ENCODE measurements around the gene PXT1.

Gene PXT1

GRCh38 chr6:36361071-36361470 lies 81.6 kb downstream of the PXT1 start:
- TF ChIP-seq ZNF274 (IDR thresholded peaks at IDR 0.05; ENCODE audit: low read depth, low read length), result no peak
- no peak overlapping the region for H3K4me3 ChIP-seq (ENCODE audit: low read length)

GRCh38 chr6:36360241-36361054 lies 82.2 kb downstream of the PXT1 start:
- H3K4me3 ChIP-seq (ENCODE audit: low read length), result no peak overlapping the region
- no peak for TF ChIP-seq ZNF274 (IDR thresholded peaks at IDR 0.05; ENCODE audit: low read depth, low read length)

- TF ChIP-seq ZNF274 (IDR thresholded peaks at IDR 0.05; ENCODE audit: low read depth, low read length), result no peak
- no peak overlapping the region for H3K4me3 ChIP-seq (ENCODE audit: low read length)
Measured at GRCh38 chr6:36358226-36358915, 84.3 kb downstream of the PXT1 start.

- H3K4me3 ChIP-seq (ENCODE audit: low read length), result no peak overlapping the region
- TF ChIP-seq ZNF274 (IDR thresholded peaks at IDR 0.05; ENCODE audit: low read depth, low read length), result no peak
Measured at GRCh38 chr6:36357872-36358225, 84.8 kb downstream of the PXT1 start.

GRCh38 chr6:36355819-36356218 lies 86.8 kb downstream of the PXT1 start:
- no peak overlapping the region for H3K4me3 ChIP-seq (ENCODE audit: low read length)
- TF ChIP-seq ZNF274 (IDR thresholded peaks at IDR 0.05; ENCODE audit: low read depth, low read length), result no peak

GRCh38 chr6:36353411-36353915 lies 89.2 kb downstream of the PXT1 start:
- TF ChIP-seq ZNF274 (IDR thresholded peaks at IDR 0.05; ENCODE audit: low read depth, low read length), result no peak

GRCh38 chr6:36352477-36353157 lies 90.0 kb downstream of the PXT1 start:
- no peak for TF ChIP-seq ZNF274 (IDR thresholded peaks at IDR 0.05; ENCODE audit: low read depth, low read length)
- H3K4me3 ChIP-seq (ENCODE audit: low read length), result no peak overlapping the region

More at GRCh38 chr6:36353411-36353915, 89.2 kb downstream of the PXT1 start:
- H3K4me3 ChIP-seq (ENCODE audit: low read length), result no peak overlapping the region

GRCh38 chr6:36350681-36351571 lies 91.7 kb downstream of the PXT1 start:
- no peak for TF ChIP-seq ZNF274 (IDR thresholded peaks at IDR 0.05; ENCODE audit: low read depth, low read length)
- H3K4me3 ChIP-seq (ENCODE audit: low read length), result no peak overlapping the region

GRCh38 chr6:36350082-36350481 lies 92.6 kb downstream of the PXT1 start:
- no peak overlapping the region for H3K4me3 ChIP-seq (ENCODE audit: low read length)
- TF ChIP-seq ZNF274 (IDR thresholded peaks at IDR 0.05; ENCODE audit: low read depth, low read length), result no peak

GRCh38 chr6:36349240-36349639 lies 93.4 kb downstream of the PXT1 start:
- H3K4me3 ChIP-seq (ENCODE audit: low read length), result no peak overlapping the region
- TF ChIP-seq ZNF274 (IDR thresholded peaks at IDR 0.05; ENCODE audit: low read depth, low read length), result no peak

GRCh38 chr6:36347621-36348020 lies 95.0 kb downstream of the PXT1 start:
- TF ChIP-seq ZNF274 (IDR thresholded peaks at IDR 0.05; ENCODE audit: low read depth, low read length), result no peak
- no peak overlapping the region for H3K4me3 ChIP-seq (ENCODE audit: low read length)

- H3K4me3 ChIP-seq (ENCODE audit: low read length), result no peak overlapping the region
- no peak for TF ChIP-seq ZNF274 (IDR thresholded peaks at IDR 0.05; ENCODE audit: low read depth, low read length)
Measured at GRCh38 chr6:36346486-36347273, 96.0 kb downstream of the PXT1 start.
